Adipocyte (in vitro differentiated cells): Measurements from ENCODE around the gene DCAF4.

Experiments used
- DNase-seq: peaks from one replicate; pipeline ENCODE4 v3.0.0-alpha.2; 2015; ENCODE audit warnings: low read depth
- H3K27me3 ChIP-seq: replicated peaks from 2 replicates; pipeline ENCODE4 v1.7.0; 2013; ENCODE audit warnings: mild to moderate bottlenecking, low read length, moderate library complexity; ENCODE audit not compliant: control insufficient read depth, insufficient read depth
- H3K36me3 ChIP-seq: 2 replicates; pipeline ENCODE4 v1.7.0; 2013; ENCODE audit warnings: low read length, mild to moderate bottlenecking, moderate library complexity; ENCODE audit not compliant: control insufficient read depth, insufficient read depth, severe bottlenecking
- H3K4me1 ChIP-seq: 2 replicates; pipeline ENCODE4 v1.7.0; 2013; ENCODE audit warnings: mild to moderate bottlenecking, low read length, moderate library complexity; ENCODE audit not compliant: control insufficient read depth, insufficient read depth
- H3K4me3 ChIP-seq: 2 replicates; pipeline ENCODE4 v1.7.0; 2013; ENCODE audit warnings: mild to moderate bottlenecking, low read length, moderate library complexity
- H3K9ac ChIP-seq: 2 replicates; pipeline ENCODE4 v1.7.0; 2013; ENCODE audit warnings: mild to moderate bottlenecking, low read length, moderate library complexity
- H3K9me3 ChIP-seq: 2 replicates; pipeline ENCODE4 v1.7.0; 2013; ENCODE audit warnings: mild to moderate bottlenecking, low read length, moderate library complexity; ENCODE audit not compliant: control insufficient read depth

The DCAF4 gene

DNA sequence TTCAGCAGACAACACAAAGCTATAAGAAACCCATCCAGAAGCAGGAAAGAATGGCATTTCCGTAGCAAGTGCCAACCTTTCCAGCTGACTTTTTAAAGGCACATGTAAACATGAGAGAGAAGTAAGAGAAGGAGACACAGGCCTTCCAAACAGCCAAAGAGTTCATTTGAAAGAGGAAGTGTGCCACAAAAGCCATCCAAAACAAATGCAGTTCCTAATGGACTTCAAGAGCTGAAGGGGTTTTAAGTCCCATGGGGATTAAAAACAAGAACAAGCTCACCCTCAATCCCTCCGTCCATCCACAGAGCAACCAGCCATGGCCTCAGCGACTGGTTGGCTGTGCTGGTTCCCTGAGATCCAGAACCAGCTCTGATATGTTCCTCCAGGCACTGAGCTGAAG, 27.8 kb upstream of the DCAF4 start:
- DNase-seq = no peak
- no peaks in the 10 kb centered on the region for H3K9me3 ChIP-seq
- H3K27me3 ChIP-seq = no peaks in the 10 kb centered on the region
- H3K4me1 ChIP-seq = peaks cover 9% of the 10 kb centered on the region
- no peak overlapping the region for H3K4me3 ChIP-seq
- no peak overlapping the region for H3K9ac ChIP-seq
- no peaks in the 10 kb centered on the region for H3K36me3 ChIP-seq

DNA sequence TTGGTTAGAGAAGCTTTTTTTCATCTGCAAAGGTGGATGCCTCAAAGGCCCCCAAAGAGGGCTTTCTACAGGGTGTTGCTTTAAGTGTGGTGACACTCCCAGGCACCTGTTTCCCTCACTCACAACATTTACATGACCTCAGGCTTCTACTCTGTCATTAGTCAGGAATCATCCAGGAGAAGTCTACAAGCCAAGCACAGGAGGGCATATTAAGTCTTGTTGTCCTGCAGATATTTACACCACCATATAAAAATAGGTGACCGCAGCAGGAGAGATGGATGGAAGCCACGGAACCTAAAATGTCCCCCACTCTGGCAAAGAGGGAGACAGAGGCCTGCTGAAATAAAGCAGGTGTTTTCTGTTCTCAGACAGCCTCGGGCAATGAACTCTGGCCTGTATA, 24.9 kb upstream of the DCAF4 start:
- no peak for DNase-seq
- Histone ChIP-seq H3K9me3 (no peaks in the 10 kb centered on the region), H3K27me3 (no peaks in the 10 kb centered on the region), H3K4me1 (peaks cover 14% of the 10 kb centered on the region), H3K36me3 (no peaks in the 10 kb centered on the region), H3K9ac (no peak overlapping the region), H3K4me3 (no peak overlapping the region)

DNA sequence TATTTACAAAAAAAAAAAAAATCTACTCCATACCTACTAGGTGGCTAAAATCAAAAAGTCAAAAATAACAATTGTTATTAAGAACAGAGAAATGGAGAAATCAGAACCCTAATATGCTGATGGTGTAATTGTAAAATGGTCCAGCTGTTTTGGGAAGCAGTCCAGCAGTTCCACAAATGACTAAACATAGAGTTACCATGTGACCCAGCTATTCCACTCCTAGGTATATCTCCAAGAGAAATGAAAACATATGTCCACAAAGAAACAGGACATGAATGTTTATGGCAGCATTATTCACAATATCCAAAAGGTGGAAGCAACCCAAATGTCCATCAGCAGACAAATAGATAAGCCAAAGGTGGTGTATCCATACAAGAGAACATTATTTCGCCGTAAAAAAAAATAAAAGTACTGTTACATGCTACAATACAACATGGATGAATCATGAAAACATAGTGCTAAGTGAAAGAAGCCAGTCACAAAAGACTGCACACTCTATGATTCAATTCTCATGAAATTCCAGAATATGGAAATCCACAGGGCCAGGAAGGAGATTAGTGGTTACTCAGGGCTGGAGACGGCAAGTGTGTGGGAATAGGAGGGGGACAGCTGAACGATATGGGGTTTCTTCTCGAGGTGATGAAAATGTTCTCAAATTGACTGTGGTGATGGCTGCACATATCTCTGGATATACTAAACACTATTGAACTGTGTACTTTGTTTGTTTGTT, 23.3 kb upstream of the DCAF4 start:
- H3K4me1 ChIP-seq = peaks cover 30% of the 10 kb centered on the region
- H3K9me3 ChIP-seq = no peaks in the 10 kb centered on the region
- DNase-seq = no peak
- H3K27me3 ChIP-seq = no peaks in the 10 kb centered on the region
- no peak overlapping the region for H3K4me3 ChIP-seq
- no peak overlapping the region for H3K9ac ChIP-seq
- H3K36me3 ChIP-seq = no peaks in the 10 kb centered on the region

DNA sequence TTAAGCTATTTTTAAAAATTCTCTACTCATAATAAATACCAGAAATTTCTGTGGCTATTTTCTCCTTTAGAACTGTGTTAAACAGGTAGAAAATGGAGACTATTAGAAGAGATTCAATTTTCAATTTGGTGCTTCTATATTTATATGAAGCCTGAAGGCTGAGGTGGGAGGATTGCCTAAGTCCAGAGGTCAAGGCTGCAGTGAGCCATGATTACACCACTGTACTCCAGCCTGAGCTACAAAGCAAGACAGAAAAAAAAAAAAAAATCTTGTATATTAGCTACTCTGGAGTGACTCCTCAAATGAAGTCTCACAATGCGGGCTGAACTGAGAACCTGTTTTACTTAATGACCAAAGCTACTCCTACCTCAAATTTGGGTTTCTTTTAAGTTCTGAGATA, 22.5 kb upstream of the DCAF4 start:
- DNase-seq = no peak
- H3K27me3 ChIP-seq = no peaks in the 10 kb centered on the region

DNA sequence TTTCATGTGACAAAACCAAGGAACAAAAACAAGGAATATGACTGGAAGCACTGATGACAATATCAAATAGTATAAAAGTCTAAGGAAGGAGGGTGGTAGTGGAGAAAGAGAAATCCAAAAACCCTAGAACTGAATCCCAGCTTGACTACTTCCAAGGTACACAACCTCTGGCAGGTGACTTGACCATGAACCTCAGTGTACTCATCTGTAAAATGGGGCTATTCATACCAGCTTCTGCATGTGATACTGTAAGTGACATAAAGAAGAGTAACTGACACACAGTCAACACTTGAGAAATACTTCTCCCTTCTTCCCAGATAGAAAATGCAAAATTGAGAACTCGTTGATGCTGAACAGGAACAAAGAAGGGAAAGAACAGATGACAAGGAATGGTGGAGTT, 22.0 kb upstream of the DCAF4 start:
- Histone ChIP-seq H3K9ac (no peak overlapping the region), H3K4me3 (no peak overlapping the region), H3K27me3 (no peaks in the 10 kb centered on the region), H3K36me3 (no peaks in the 10 kb centered on the region), H3K4me1 (peaks cover 39% of the 10 kb centered on the region), H3K9me3 (no peaks in the 10 kb centered on the region)
- no peak for DNase-seq

More for the DNA sequence above, 22.5 kb upstream of the DCAF4 start:
- Histone ChIP-seq H3K36me3 (no peaks in the 10 kb centered on the region), H3K9ac (no peak overlapping the region), H3K9me3 (no peaks in the 10 kb centered on the region), H3K4me1 (peaks cover 37% of the 10 kb centered on the region), H3K4me3 (no peak overlapping the region)

DNA sequence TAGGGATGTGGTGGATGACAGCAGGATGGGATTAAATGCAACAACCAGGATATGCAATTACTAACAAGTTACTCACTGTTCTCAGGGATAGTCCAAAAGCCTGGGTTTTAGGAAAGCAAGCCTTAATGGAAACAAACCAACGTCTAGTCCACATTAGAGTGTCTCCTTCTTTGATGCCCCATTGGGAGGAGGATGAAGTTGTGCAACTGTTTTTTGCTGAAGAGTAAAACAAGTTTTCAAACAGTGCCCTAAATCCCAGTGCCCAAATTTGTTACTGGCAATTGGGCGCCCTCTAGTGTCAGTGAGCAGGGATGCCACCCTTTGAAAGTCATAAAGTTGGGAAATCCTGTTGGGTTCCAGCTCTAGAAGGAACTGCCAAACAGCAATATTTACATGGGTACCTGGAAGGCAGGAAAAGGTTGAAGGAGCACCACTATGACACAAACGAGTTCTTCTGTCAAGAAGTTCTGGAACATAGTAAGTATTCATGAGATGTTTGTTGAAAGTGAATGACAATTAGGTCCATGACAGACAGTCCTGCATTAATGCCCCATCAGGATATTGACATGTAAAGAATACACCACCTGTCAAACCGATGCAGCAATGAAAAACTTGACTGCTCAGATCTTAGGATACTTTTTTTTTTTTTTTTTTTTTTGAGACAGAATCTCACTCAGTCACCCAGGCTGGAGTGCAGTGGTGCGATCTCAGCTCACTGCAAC, 21.3 kb upstream of the DCAF4 start:
- H3K27me3 ChIP-seq = no peaks in the 10 kb centered on the region
- peaks cover 39% of the 10 kb centered on the region for H3K4me1 ChIP-seq
- no peaks in the 10 kb centered on the region for H3K36me3 ChIP-seq
- DNase-seq = peak; percentile 94
- H3K9me3 ChIP-seq = no peaks in the 10 kb centered on the region
- no peak overlapping the region for H3K4me3 ChIP-seq
- no peak overlapping the region for H3K9ac ChIP-seq

DNA sequence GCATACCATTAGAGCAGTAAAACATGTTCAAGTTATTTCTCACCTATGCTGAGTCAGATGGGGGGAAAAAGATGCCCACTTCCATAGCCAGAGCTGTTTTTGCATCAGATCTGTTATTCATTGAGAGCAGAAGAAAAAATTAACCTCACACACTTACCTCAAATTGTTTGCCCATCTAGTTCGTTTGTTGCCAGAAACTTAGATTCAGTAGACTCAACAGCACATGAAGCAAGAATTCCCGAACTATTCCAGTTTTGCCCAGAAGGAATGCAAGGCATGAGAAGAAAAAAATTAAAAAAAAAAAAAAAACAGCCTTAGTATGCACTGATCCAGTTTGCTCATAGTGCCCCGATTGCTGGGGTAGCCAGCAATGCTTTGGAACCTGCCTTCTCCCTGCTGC, 19.9 kb upstream of the DCAF4 start:
- peak; percentile 80 for DNase-seq
- Histone ChIP-seq H3K4me3 (no peak overlapping the region), H3K4me1 (peaks cover 39% of the 10 kb centered on the region), H3K27me3 (no peaks in the 10 kb centered on the region), H3K36me3 (no peaks in the 10 kb centered on the region), H3K9me3 (no peaks in the 10 kb centered on the region), H3K9ac (no peak overlapping the region)

DNA sequence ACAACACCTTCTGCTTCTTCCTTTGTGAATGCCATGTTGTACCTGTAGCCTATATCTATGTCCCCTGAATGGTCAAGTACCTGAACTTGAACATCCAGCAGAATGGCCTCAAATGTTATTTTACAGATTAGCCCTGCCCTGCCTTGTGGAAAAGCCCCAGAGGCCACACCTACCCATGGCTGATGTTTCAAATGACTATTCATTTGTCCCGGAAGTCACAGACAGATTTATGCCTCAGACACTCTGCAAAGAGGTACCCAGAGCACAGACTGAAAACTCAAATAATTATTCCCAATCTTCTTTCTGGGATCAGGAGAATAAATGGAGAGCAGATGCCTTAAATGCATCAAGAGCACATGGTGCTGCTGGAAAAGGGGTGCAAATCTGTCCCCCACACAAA, 19.4 kb upstream of the DCAF4 start:
- Histone ChIP-seq H3K27me3 (no peaks in the 10 kb centered on the region), H3K36me3 (no peaks in the 10 kb centered on the region)
- DNase-seq = no peak

DNA sequence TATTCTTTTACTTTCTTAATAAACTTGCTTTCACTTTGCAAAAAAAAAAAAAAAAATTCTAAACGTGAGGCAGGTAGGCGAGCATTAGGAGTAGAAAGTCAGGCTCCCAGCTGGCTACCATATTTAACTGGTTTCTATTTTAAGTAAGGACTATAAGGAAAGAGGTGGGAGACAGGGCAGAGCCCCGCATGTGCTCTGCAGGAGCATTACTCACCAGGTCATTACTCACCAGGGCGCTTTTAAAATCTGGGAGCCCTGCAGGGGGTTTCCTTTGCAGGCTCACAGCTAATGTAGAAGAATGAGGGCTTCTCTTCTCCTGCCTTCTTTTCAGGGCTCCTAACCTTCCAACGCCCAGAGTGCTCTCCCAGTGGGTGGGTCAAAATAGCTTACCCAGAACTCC, 18.4 kb upstream of the DCAF4 start:
- Histone ChIP-seq H3K27me3 (no peaks in the 10 kb centered on the region), H3K9me3 (no peaks in the 10 kb centered on the region), H3K4me1 (peaks cover 39% of the 10 kb centered on the region), H3K4me3 (peak overlapping the region; percentile 11), H3K36me3 (no peaks in the 10 kb centered on the region), H3K9ac (no peak overlapping the region)
- DNase-seq = peak; percentile 51

More for the DNA sequence above, 19.4 kb upstream of the DCAF4 start:
- H3K9ac ChIP-seq = no peak overlapping the region
- H3K4me1 ChIP-seq = peaks cover 39% of the 10 kb centered on the region
- H3K4me3 ChIP-seq = no peak overlapping the region
- no peaks in the 10 kb centered on the region for H3K9me3 ChIP-seq

DNA sequence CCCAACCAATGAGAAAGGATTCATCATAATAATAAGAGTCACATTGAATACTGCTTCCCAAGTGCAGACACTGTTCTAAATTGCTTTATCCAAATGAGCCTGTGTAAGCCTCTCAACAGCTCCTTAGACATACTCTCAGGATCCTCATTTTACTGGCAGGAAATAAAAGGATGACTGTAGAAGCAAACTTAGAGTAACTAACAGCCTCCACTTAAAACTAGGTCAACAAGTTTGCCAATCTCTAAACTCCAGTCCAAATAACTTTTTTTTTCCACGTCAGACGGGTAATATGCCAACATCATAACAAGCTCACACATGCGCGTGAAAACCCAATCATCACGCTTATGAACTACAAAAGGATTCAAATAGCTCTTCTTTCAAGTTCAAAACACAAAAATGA, 17.1 kb upstream of the DCAF4 start:
- H3K27me3 ChIP-seq = no peaks in the 10 kb centered on the region
- H3K9me3 ChIP-seq = no peaks in the 10 kb centered on the region
- no peak overlapping the region for H3K4me3 ChIP-seq
- H3K36me3 ChIP-seq = no peaks in the 10 kb centered on the region
- peaks cover 35% of the 10 kb centered on the region for H3K4me1 ChIP-seq
- DNase-seq = no peak
- H3K9ac ChIP-seq = no peak overlapping the region

DNA sequence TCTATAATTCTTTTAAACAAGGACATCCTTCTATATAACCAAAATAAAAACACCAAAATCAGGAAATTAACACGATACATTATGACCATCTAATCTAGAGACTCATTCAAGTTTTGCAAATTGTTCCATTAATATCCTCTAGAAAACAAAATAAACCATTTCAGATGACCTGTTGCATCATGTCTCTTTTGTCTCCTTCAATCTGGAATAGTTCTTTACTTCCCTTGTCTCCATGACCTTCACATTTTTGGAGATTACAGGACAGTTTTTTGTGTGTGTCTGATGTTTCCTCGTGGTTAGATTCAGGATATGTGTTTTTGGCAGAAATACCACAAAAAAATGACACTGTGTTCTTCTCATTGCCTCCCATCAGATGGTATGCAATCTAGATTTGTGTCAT, 12.5 kb upstream of the DCAF4 start:
- no peak for DNase-seq
- H3K9me3 ChIP-seq = no peaks in the 10 kb centered on the region
- no peaks in the 10 kb centered on the region for H3K36me3 ChIP-seq
- H3K4me1 ChIP-seq = peaks cover under 1% of the 10 kb centered on the region
- H3K4me3 ChIP-seq = no peak overlapping the region
- H3K9ac ChIP-seq = no peak overlapping the region
- H3K27me3 ChIP-seq = peaks cover 5% of the 10 kb centered on the region
